Measurements from ENCODE around the gene TRIP13. TPM values are rescaled to one million over a fixed set of nuclear protein-coding genes. Genes with fewer than 3 reads are reported as not detected.
"Not testable (repeated sequence)": the region's sequence is repeated elsewhere in the genome, so short reads cannot be mapped to it uniquely, and the experiment has no call there.

The TRIP13 gene
- total RNA-seq, 1 donor from 2014 or later: 18.2 TPM

- no peak overlapping the region for H3K27ac Mint-ChIP-seq
- no peaks in the 10 kb centered on the region for H3K27me3 Mint-ChIP-seq
- no peak for TF ChIP-seq CTCF (conservative IDR thresholded peaks at IDR 0.05)
- DNase-seq (ENCODE audit: extremely low spot score, unreplicated experiment): no peak
- H3K4me3 Mint-ChIP-seq: no peak overlapping the region
- no peaks in the 10 kb centered on the region for H3K4me1 Mint-ChIP-seq (ENCODE audit: unreplicated experiment)
- H3K9me3 Mint-ChIP-seq: no peaks in the 10 kb centered on the region
- peaks cover 26% of the 10 kb centered on the region for H3K36me3 Mint-ChIP-seq
Observed at GRCh38 chr5:878125-878524, 14.6 kb upstream of the TRIP13 start.

- not testable (repeated sequence) for H3K4me1 Mint-ChIP-seq (ENCODE audit: unreplicated experiment); H3K9me3 Mint-ChIP-seq; H3K27ac Mint-ChIP-seq; DNase-seq (ENCODE audit: extremely low spot score, unreplicated experiment); H3K4me3 Mint-ChIP-seq; H3K27me3 Mint-ChIP-seq
- H3K36me3 Mint-ChIP-seq: peaks cover 24% of the 10 kb centered on the region
Observed at GRCh38 chr5:878677-879076, 14.0 kb upstream of the TRIP13 start.

- no peaks in the 10 kb centered on the region for H3K9me3 Mint-ChIP-seq
- H3K4me3 Mint-ChIP-seq: no peak overlapping the region
- TF ChIP-seq CTCF (conservative IDR thresholded peaks at IDR 0.05): no peak
Observed at GRCh38 chr5:880816-881550, 11.7 kb upstream of the TRIP13 start.

GRCh38 chr5:881551-881935 is 11.1 kb upstream of the TRIP13 start:
- Mint-ChIP-seq H3K9me3 (no peaks in the 10 kb centered on the region), H3K4me3 (no peak overlapping the region), H3K4me1 (ENCODE audit: unreplicated experiment) (no peaks in the 10 kb centered on the region), H3K36me3 (peaks cover 19% of the 10 kb centered on the region), H3K27ac (no peak overlapping the region), H3K27me3 (no peaks in the 10 kb centered on the region)
- TF ChIP-seq CTCF (conservative IDR thresholded peaks at IDR 0.05): no peak
- DNase-seq (ENCODE audit: extremely low spot score, unreplicated experiment): no peak

More at GRCh38 chr5:880816-881550, 11.7 kb upstream of the TRIP13 start:
- DNase-seq (ENCODE audit: extremely low spot score, unreplicated experiment): no peak
- no peaks in the 10 kb centered on the region for H3K27me3 Mint-ChIP-seq
- peaks cover 19% of the 10 kb centered on the region for H3K36me3 Mint-ChIP-seq
- H3K4me1 Mint-ChIP-seq (ENCODE audit: unreplicated experiment): no peaks in the 10 kb centered on the region
- H3K27ac Mint-ChIP-seq: no peak overlapping the region

- Mint-ChIP-seq H3K27ac (peak overlapping the region; percentile 68), H3K4me1 (ENCODE audit: unreplicated experiment) (no peaks in the 10 kb centered on the region), H3K27me3 (no peaks in the 10 kb centered on the region), H3K36me3 (peaks cover 24% of the 10 kb centered on the region), H3K4me3 (no peak overlapping the region), H3K9me3 (no peaks in the 10 kb centered on the region)
- DNase-seq (ENCODE audit: extremely low spot score, unreplicated experiment): no peak
- no peak for TF ChIP-seq CTCF (conservative IDR thresholded peaks at IDR 0.05)
Observed at GRCh38 chr5:882253-883183, 10.2 kb upstream of the TRIP13 start.
